NCI-H748 (cell line): ENCODE measurements around the gene BID.

Experiments used
- DNase-seq: peaks from one replicate; lab custom pipeline; 2025; ENCODE audit not compliant: unreplicated experiment; lab: John Stamatoyannopoulos, UW

The BID gene

GRCh38 chr22:17803609-17804270 is 29.5 kb upstream of the BID start:
- no peak for DNase-seq

GRCh38 chr22:17802822-17803221 is 28.6 kb upstream of the BID start:
- no peak for DNase-seq

- DNase-seq = no peak
These were observed 28.1 kb upstream of the BID start for GRCh38 chr22:17802411-17802810.

- no peak for DNase-seq
These were observed 23.7 kb upstream of the BID start for GRCh38 chr22:17797721-17798559.

- DNase-seq = no peak
These were observed 22.4 kb upstream of the BID start for GRCh38 chr22:17796695-17797094.

GRCh38 chr22:17795661-17796548 is 21.6 kb upstream of the BID start:
- DNase-seq = no peak

GRCh38 chr22:17794726-17795542 is 20.7 kb upstream of the BID start:
- no peak for DNase-seq

- DNase-seq = no peak
These were observed 18.7 kb upstream of the BID start for GRCh38 chr22:17792854-17793434.

GRCh38 chr22:17792299-17792698 is 18.0 kb upstream of the BID start:
- DNase-seq = no peak

- no peak for DNase-seq
These were observed 16.9 kb upstream of the BID start for GRCh38 chr22:17791196-17791595.

GRCh38 chr22:17789379-17790200 is 15.3 kb upstream of the BID start:
- DNase-seq = no peak

- DNase-seq = no peak
These were observed 14.5 kb upstream of the BID start for GRCh38 chr22:17788528-17789378.

- DNase-seq = no peak
These were observed 13.6 kb upstream of the BID start for GRCh38 chr22:17787716-17788330.

GRCh38 chr22:17787241-17787640 is 13.0 kb upstream of the BID start:
- no peak for DNase-seq

- DNase-seq = peak; percentile 75
These were observed 12.3 kb upstream of the BID start for GRCh38 chr22:17786435-17787161.

GRCh38 chr22:17785185-17786184 is 11.2 kb upstream of the BID start:
- peak; percentile 59 for DNase-seq
